GM21367 (cell line): ENCODE measurements around the gene MPHOSPH9.

Experiments used
- ATAC-seq: cut with Tn5 transposase; IDR thresholded peaks from one replicate; pipeline ENCODE4 v1.9.1; 2021; ENCODE audit not compliant: unreplicated experiment

MPHOSPH9 gene

GRCh38 chr12:123131291-123131832 lies 101.6 kb downstream of the MPHOSPH9 start:
- no peak for ATAC-seq

GRCh38 chr12:123129621-123130020 lies 103.3 kb downstream of the MPHOSPH9 start:
- no peak for ATAC-seq

- no peak for ATAC-seq
These were observed 105.8 kb downstream of the MPHOSPH9 start for GRCh38 chr12:123127182-123127495.

- ATAC-seq, result no peak
These were observed 106.4 kb downstream of the MPHOSPH9 start for GRCh38 chr12:123126294-123127181.

GRCh38 chr12:123122626-123123025 lies 110.3 kb downstream of the MPHOSPH9 start:
- no peak for ATAC-seq

GRCh38 chr12:123121670-123122069 lies 111.3 kb downstream of the MPHOSPH9 start:
- no peak for ATAC-seq

GRCh38 chr12:123120452-123121166 lies 112.3 kb downstream of the MPHOSPH9 start:
- ATAC-seq, result no peak

GRCh38 chr12:123119808-123120207 lies 113.1 kb downstream of the MPHOSPH9 start:
- peak; percentile 85 for ATAC-seq

- no peak for ATAC-seq
These were observed 114.4 kb downstream of the MPHOSPH9 start for GRCh38 chr12:123118497-123118896.

- no peak for ATAC-seq
These were observed 117.4 kb downstream of the MPHOSPH9 start for GRCh38 chr12:123115409-123116121.

GRCh38 chr12:123114304-123115083 lies 118.4 kb downstream of the MPHOSPH9 start:
- ATAC-seq, result no peak

GRCh38 chr12:123113026-123113425 lies 119.9 kb downstream of the MPHOSPH9 start:
- no peak for ATAC-seq

GRCh38 chr12:123111498-123112165 lies 121.3 kb downstream of the MPHOSPH9 start:
- ATAC-seq, result no peak

GRCh38 chr12:123109319-123109772 lies 123.6 kb downstream of the MPHOSPH9 start:
- no peak for ATAC-seq

GRCh38 chr12:123108682-123109066 lies 124.3 kb downstream of the MPHOSPH9 start:
- ATAC-seq, result no peak

- no peak for ATAC-seq
These were observed 124.8 kb downstream of the MPHOSPH9 start for GRCh38 chr12:123107926-123108681.

- ATAC-seq, result peak; percentile 55
These were observed 126.1 kb downstream of the MPHOSPH9 start for GRCh38 chr12:123106640-123107359.

- ATAC-seq, result no peak
These were observed 127.6 kb downstream of the MPHOSPH9 start for GRCh38 chr12:123105211-123105826.
